Osteoblast (primary cell): ENCODE measurements around the gene SEMG2. TPM values are rescaled to one million over a fixed set of nuclear protein-coding genes. Genes with fewer than 3 reads are reported as not detected.

ENCODE experiments used
- DNase-seq: peaks from one replicate; pipeline ENCODE4 v3.0.0; 2011; ENCODE audit warnings: low spot score, mixed read lengths; ENCODE audit not compliant: insufficient read length; ENCODE audit errors: missing footprints
- H2AFZ ChIP-seq: 2 replicates; pipeline ENCODE4 v1.6.0; 2011; ENCODE audit warnings: mild to moderate bottlenecking, low read length
- H3K27ac ChIP-seq: 2 replicates; pipeline ENCODE4 v1.5.1; 2011; ENCODE audit warnings: mild to moderate bottlenecking, low read depth, low read length, moderate library complexity
- H3K27me3 ChIP-seq: 2 replicates; pipeline ENCODE4 v1.6.0; 2012; ENCODE audit warnings: mild to moderate bottlenecking, control low read depth, inconsistent platforms, low read length, moderate library complexity; ENCODE audit not compliant: insufficient read depth
- H3K36me3 ChIP-seq: 2 replicates; pipeline ENCODE4 v1.5.1; 2011; ENCODE audit warnings: mild to moderate bottlenecking, low read length, control low read depth, moderate library complexity; ENCODE audit not compliant: insufficient read depth
- H3K4me1 ChIP-seq: 2 replicates; pipeline ENCODE4 v1.5.1; 2011; ENCODE audit warnings: mild to moderate bottlenecking, low read length, control low read depth, moderate library complexity; ENCODE audit not compliant: insufficient read depth
- H3K4me2 ChIP-seq: 2 replicates; pipeline ENCODE4 v1.6.0; 2011; ENCODE audit warnings: mild to moderate bottlenecking, low read length; ENCODE audit not compliant: insufficient read depth
- H3K4me3 ChIP-seq: fragments of 200-600 bp; sonication (generic); 3 replicates; pipeline ENCODE4 v1.5.1; 2012; ENCODE audit warnings: mild to moderate bottlenecking, low read length, inconsistent platforms; ENCODE audit not compliant: insufficient read depth
- H3K79me2 ChIP-seq: 2 replicates; pipeline ENCODE4 v1.6.0; 2012; ENCODE audit warnings: mild to moderate bottlenecking, low read length, control low read depth, inconsistent platforms; ENCODE audit not compliant: insufficient read depth
- H3K9me3 ChIP-seq: 2 replicates; pipeline ENCODE4 v1.5.1; 2011; ENCODE audit warnings: low read depth, low read length, control low read depth
- H4K20me1 ChIP-seq: 2 replicates; pipeline ENCODE4 v1.6.0; 2012; ENCODE audit warnings: mild to moderate bottlenecking, low read length, control low read depth; ENCODE audit not compliant: insufficient read depth
- CTCF ChIP-seq: IDR thresholded peaks from 2 replicates; pipeline ENCODE4 v1.5.1; 2011; ENCODE audit warnings: mild to moderate bottlenecking, low read depth, low read length, moderate library complexity; ENCODE audit errors: extremely low read depth
- total RNA-seq: library from RNA; depleted of rRNA; stranded (reverse); fragments of >200 nt; gene quantifications from 2 replicates; pipeline ENCODE4 v1.2.3, GENCODE V29; 2012

Gene SEMG2
- total RNA-seq, 1 donor, result not detected

DNA sequence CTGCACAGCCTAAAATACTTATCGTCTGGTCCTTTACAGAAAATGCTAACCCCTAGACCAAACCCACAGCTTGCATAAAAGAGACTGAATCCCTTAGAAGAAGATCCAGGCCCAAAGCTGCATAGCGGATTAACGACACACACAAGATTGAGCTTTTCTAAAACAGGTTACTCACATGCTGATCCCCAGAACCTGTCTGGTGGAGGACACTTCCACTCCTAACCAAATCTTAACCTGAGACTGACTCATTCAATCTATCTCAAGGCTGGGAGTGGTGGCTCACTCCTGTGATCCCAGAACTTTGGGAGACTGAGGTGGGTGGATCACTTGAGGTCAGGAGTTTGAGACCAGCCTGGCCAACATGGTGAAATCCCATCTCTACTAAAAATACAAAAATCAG is 36.0 kb downstream of the SEMG2 start:
- Histone ChIP-seq H3K4me2 (no peak overlapping the region), H3K4me3 (no peak overlapping the region), H3K27ac (no peak overlapping the region), H3K79me2 (no peaks in the 10 kb centered on the region), H3K9me3 (no peaks in the 10 kb centered on the region), H4K20me1 (no peaks in the 10 kb centered on the region), H3K27me3 (peaks cover 29% of the 10 kb centered on the region), H3K4me1 (peaks cover 5% of the 10 kb centered on the region), H2AFZ (no peak overlapping the region), H3K36me3 (no peaks in the 10 kb centered on the region)
- no peak for TF ChIP-seq CTCF
- no peak for DNase-seq

DNA sequence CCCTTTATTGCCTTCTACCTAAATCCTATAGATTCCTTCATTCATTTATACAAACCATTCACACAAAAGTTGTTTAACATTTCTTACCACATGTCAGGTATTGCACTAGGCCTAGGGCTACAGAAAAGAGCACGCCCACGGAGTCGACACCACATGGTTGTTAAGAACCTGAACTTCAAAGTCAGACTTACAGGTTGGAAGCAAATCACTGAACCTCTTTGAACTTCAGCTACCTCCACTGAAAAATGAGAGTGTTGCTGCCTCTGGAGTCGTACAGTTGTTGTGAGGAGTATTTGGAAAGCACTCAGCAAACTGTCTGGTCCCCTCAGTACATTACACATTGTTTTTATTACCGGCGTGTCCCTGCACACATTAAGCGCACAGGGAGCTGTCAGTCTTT is 36.5 kb downstream of the SEMG2 start:
- Histone ChIP-seq H3K4me2 (no peak overlapping the region), H3K36me3 (no peaks in the 10 kb centered on the region), H3K4me1 (peaks cover 5% of the 10 kb centered on the region), H3K9me3 (no peaks in the 10 kb centered on the region), H3K27ac (no peak overlapping the region), H3K27me3 (peaks cover 30% of the 10 kb centered on the region), H4K20me1 (no peaks in the 10 kb centered on the region), H3K4me3 (no peak overlapping the region), H3K79me2 (no peaks in the 10 kb centered on the region), H2AFZ (no peak overlapping the region)
- no peak for TF ChIP-seq CTCF
- no peak for DNase-seq

GRCh38 chr20:45258259-45258658 is 37.1 kb downstream of the SEMG2 start:
- no peak for TF ChIP-seq CTCF
- no peaks in the 10 kb centered on the region for H3K79me2 ChIP-seq
- H3K27ac ChIP-seq, result no peak overlapping the region
- DNase-seq, result no peak
- no peak overlapping the region for H3K4me2 ChIP-seq
- H3K9me3 ChIP-seq, result no peaks in the 10 kb centered on the region
- H3K27me3 ChIP-seq, result peaks cover 27% of the 10 kb centered on the region
- no peaks in the 10 kb centered on the region for H4K20me1 ChIP-seq
- H3K36me3 ChIP-seq, result no peaks in the 10 kb centered on the region
- H3K4me1 ChIP-seq, result peaks cover 5% of the 10 kb centered on the region
- no peak overlapping the region for H3K4me3 ChIP-seq
- H2AFZ ChIP-seq, result no peak overlapping the region

DNA sequence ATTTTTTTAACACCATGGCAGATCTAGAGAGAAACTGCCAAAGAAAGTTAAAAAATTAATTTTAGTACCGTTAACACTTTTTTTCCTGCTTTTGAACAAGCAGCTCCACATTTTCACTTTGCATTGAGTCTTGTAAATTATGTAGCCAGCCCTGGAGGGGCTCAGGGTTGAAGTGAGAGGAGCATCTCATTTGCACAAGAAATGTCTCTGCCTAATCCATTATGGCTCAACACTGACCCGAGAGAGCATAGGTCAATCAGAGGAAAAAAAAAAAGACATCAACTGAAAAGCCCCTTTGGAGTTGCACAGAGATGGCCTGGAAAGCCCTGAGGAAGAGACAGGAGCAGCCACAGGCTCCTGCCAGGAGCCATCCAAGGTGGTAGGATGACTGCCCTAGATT is 37.5 kb downstream of the SEMG2 start:
- no peaks in the 10 kb centered on the region for H3K36me3 ChIP-seq
- H4K20me1 ChIP-seq, result no peaks in the 10 kb centered on the region
- no peaks in the 10 kb centered on the region for H3K79me2 ChIP-seq
- H3K27ac ChIP-seq, result no peak overlapping the region
- peaks cover 5% of the 10 kb centered on the region for H3K4me1 ChIP-seq
- H2AFZ ChIP-seq, result no peak overlapping the region
- no peak overlapping the region for H3K4me3 ChIP-seq
- TF ChIP-seq CTCF, result no peak
- H3K4me2 ChIP-seq, result no peak overlapping the region
- peaks cover 27% of the 10 kb centered on the region for H3K27me3 ChIP-seq
- no peak for DNase-seq
- H3K9me3 ChIP-seq, result no peaks in the 10 kb centered on the region
